ENCODE data around the gene NFKBIE. TPM values are rescaled to one million over a fixed set of nuclear protein-coding genes. Genes with fewer than 3 reads are reported as not detected.

Gene NFKBIE
- total and polyA plus RNA-seq, 2 experiments from 2014 or later = 12.5 to 34.2 TPM

DNA sequence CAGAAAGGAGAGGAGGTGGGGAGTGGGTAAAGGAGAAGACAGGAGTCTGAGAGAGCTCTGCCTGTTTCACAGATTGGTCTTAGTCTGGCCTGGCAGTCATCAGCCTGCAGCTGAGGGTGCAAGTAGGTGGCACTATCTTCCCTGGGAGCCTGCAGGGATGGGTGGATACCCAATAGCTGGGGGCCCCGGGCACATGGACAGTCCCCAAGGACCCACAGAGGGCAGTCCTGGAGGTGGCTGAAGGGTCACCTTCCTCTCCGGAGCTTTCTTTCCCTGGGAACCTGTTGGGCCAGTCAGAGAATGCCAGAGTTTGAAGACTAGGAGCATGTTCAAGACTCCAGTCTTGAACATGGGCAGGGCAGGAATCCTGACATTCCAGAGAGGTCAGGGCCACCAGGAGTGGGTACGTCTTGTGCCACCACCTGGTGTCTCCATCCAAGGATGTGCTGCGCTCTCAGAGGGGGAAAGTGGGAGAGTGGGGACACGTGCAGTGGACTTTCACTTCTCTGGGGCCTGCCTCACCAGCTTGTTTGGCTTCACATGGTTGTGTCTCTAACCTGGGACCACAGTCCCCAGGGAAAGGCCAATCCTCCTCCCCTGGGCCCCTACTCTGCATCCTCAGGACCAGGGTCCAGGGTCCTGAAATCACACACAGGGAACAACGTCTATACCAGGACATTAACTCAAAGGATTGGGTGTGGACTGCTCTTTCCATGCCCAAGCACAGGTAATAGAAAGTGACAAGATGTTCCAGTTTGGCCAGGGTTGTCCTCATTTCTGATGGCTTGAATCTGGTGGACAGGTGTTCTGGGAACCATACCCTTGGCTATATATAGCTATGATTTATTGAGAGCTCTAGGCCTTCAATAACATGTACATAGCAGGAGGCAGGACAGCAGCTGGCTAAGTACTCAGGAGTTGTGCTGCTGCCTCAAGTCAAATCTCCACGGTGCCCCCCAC is 29.8 kb upstream of the NFKBIE start:
- no peak for DNase-seq (ENCODE audit: low read depth in 1 of 2, low spot score in 1 of 2)
- peaks cover 49% of the 10 kb centered on the region for H3K27me3 ChIP-seq
- H3K36me3 ChIP-seq = no peaks in the 10 kb centered on the region
- H3K4me1 ChIP-seq (ENCODE audit: low read depth) = no peaks in the 10 kb centered on the region
- H3K9me3 ChIP-seq (ENCODE audit: low read depth) = no peaks in the 10 kb centered on the region
- no peak overlapping the region for H3K27ac ChIP-seq
- no peak for TF ChIP-seq CTCF (IDR thresholded peaks at IDR 0.05; ENCODE audit: low read depth, low read length)
- no peak overlapping the region for H3K4me3 ChIP-seq

DNA sequence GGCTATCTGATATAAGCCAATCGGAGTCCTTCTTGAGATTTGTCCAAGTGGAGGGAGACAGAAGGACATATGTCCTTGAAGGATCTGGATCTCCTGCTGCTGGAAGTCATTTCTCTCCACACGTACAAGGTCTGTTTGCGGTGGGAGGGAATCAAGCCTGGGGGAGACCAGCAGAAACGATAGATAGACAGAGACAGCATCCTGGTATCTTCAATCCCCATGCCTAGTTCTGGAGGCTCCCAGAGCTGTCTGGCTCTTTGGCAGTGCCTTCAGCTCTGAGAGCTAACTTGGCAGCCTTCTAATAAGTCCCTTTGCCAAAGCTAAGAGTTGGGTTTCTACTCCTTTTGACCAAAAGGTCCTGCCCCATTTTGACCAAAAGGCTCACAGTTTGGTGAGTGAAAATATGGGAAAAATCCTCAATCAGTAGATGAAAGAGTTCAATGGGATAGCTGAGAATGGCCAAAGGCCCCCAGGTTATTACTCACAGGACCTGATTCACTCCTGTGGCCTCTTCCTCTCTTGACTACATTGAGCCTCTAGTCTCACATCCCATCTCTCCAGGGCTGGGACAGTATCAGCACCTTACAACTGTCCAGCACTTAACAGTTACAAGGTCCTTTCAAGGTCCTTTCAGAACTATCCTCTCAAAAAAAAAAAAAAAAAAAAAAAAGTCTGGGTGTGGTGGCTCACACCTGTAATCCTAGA is 27.5 kb upstream of the NFKBIE start:
- Histone ChIP-seq H3K27ac (no peak overlapping the region), H3K36me3 (no peaks in the 10 kb centered on the region), H3K9me3 (ENCODE audit: low read depth) (no peaks in the 10 kb centered on the region), H3K27me3 (peaks cover 60% of the 10 kb centered on the region), H3K4me3 (no peak overlapping the region), H3K4me1 (ENCODE audit: low read depth) (no peaks in the 10 kb centered on the region)
- no peak for DNase-seq (ENCODE audit: low read depth in 1 of 2, low spot score in 1 of 2)
- TF ChIP-seq CTCF (IDR thresholded peaks at IDR 0.05; ENCODE audit: low read depth, low read length) = no peak

DNA sequence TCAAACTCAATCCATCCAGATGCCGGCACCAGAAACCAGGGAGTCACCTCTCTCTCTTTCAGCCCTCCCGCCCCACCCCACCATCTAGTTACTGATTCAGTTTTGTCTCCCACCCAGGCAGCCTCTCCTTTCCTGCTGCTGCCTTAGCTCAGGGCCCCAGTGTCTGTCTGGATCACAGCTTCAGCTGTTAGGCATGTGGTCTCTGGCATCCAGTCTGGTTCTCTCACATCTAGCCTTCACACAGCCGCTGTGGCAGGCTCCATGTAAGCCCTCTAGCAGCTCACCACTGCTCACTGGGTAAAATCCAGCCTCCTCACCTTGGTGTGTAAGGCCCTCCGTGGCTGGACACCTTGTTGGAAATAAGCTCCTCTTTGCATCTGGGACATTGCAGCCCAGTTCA is 26.5 kb upstream of the NFKBIE start:
- H3K9me3 ChIP-seq (ENCODE audit: low read depth) = no peaks in the 10 kb centered on the region
- no peak for DNase-seq (ENCODE audit: low read depth in 1 of 2, low spot score in 1 of 2)
- no peak overlapping the region for H3K27ac ChIP-seq
- peaks cover 63% of the 10 kb centered on the region for H3K27me3 ChIP-seq
- H3K36me3 ChIP-seq = no peaks in the 10 kb centered on the region
- no peaks in the 10 kb centered on the region for H3K4me1 ChIP-seq (ENCODE audit: low read depth)
- no peak overlapping the region for H3K4me3 ChIP-seq
- TF ChIP-seq CTCF (IDR thresholded peaks at IDR 0.05; ENCODE audit: low read depth, low read length) = no peak

- Histone ChIP-seq H3K36me3 (no peaks in the 10 kb centered on the region), H3K9me3 (ENCODE audit: low read depth) (no peaks in the 10 kb centered on the region), H3K4me3 (no peak overlapping the region), H3K27me3 (peaks cover 47% of the 10 kb centered on the region), H3K27ac (no peak overlapping the region), H3K4me1 (ENCODE audit: low read depth) (no peaks in the 10 kb centered on the region)
- TF ChIP-seq CTCF (IDR thresholded peaks at IDR 0.05; ENCODE audit: low read depth, low read length) = no peak
- DNase-seq (ENCODE audit: low read depth in 1 of 2, low spot score in 1 of 2) = no peak
Observed at GRCh38 chr6:44289726-44290260, 24.4 kb upstream of the NFKBIE start.

GRCh38 chr6:44286747-44287146 is 21.4 kb upstream of the NFKBIE start:
- no peak for DNase-seq (ENCODE audit: low read depth in 1 of 2, low spot score in 1 of 2)
- Histone ChIP-seq H3K4me1 (ENCODE audit: low read depth) (no peaks in the 10 kb centered on the region), H3K9me3 (ENCODE audit: low read depth) (no peaks in the 10 kb centered on the region), H3K4me3 (no peak overlapping the region), H3K36me3 (no peaks in the 10 kb centered on the region), H3K27ac (no peak overlapping the region), H3K27me3 (peaks cover 52% of the 10 kb centered on the region)
- TF ChIP-seq CTCF (IDR thresholded peaks at IDR 0.05; ENCODE audit: low read depth, low read length) = no peak
